Testis (tissue), 2 donors: Measurements from ENCODE around the gene DHCR24.

Experiments
- POLR2A ChIP-seq: fragments of 450-650 bp; IDR thresholded peaks from one replicate; pipeline ENCODE4 v1.6.1; 2017; ENCODE audit warnings: antibody characterized with exemption, mild to moderate bottlenecking, moderate library complexity
- TF ChIP-seq, protein P1 (sequence below), 3 experiments: fragments of 450-650 bp in 2 of 3; fragments of 200-600 bp in 1 of 3; sonication (generic) in 1 of 3; IDR thresholded peaks; one replicate each; pipeline ENCODE4 v1.5.1; 2016 to 2019; ENCODE audit warnings: antibody characterized with exemption in 3 of 3, mild to moderate bottlenecking in 2 of 3, moderate library complexity in 1 of 3

DNA sequence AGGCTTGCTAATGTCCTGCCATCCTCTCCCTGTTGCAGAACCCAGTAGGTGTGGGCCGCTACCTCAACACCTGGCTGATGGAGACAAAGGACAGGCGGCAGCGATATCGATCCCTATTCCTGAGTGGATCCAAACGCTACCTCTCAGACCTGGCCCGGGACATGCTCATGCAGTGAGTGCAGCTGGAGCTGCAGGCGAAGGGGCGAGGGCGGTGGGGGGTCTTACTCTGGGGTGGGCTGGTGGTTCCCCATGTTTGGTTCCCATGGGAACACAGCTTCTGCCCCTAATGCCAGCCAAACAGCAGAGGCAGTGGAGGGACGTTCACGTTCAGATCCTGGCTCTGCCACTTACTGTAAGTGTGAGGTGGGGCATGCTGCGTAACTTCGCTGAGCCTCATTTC lies 70.0 kb downstream of the DHCR24 start:
- TF ChIP-seq, protein P1, sequence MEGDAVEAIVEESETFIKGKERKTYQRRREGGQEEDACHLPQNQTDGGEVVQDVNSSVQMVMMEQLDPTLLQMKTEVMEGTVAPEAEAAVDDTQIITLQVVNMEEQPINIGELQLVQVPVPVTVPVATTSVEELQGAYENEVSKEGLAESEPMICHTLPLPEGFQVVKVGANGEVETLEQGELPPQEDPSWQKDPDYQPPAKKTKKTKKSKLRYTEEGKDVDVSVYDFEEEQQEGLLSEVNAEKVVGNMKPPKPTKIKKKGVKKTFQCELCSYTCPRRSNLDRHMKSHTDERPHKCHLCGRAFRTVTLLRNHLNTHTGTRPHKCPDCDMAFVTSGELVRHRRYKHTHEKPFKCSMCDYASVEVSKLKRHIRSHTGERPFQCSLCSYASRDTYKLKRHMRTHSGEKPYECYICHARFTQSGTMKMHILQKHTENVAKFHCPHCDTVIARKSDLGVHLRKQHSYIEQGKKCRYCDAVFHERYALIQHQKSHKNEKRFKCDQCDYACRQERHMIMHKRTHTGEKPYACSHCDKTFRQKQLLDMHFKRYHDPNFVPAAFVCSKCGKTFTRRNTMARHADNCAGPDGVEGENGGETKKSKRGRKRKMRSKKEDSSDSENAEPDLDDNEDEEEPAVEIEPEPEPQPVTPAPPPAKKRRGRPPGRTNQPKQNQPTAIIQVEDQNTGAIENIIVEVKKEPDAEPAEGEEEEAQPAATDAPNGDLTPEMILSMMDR (IDR thresholded peaks at IDR 0.05): no peak
- TF ChIP-seq POLR2A: no peak
